Bronchus fibroblast of lung (primary cell): Measurements from ENCODE around the gene KERA. TPM values are rescaled to one million over a fixed set of nuclear protein-coding genes. Genes with fewer than 3 reads are reported as not detected.

Experiments
- total RNA-seq: library from RNA; depleted of rRNA; stranded (reverse); fragments of >200 nt; gene quantifications from 2 replicates; pipeline ENCODE4 v1.2.3, GENCODE V29; 2015

KERA gene
- not detected in 2 replicates for total RNA-seq

DNA sequence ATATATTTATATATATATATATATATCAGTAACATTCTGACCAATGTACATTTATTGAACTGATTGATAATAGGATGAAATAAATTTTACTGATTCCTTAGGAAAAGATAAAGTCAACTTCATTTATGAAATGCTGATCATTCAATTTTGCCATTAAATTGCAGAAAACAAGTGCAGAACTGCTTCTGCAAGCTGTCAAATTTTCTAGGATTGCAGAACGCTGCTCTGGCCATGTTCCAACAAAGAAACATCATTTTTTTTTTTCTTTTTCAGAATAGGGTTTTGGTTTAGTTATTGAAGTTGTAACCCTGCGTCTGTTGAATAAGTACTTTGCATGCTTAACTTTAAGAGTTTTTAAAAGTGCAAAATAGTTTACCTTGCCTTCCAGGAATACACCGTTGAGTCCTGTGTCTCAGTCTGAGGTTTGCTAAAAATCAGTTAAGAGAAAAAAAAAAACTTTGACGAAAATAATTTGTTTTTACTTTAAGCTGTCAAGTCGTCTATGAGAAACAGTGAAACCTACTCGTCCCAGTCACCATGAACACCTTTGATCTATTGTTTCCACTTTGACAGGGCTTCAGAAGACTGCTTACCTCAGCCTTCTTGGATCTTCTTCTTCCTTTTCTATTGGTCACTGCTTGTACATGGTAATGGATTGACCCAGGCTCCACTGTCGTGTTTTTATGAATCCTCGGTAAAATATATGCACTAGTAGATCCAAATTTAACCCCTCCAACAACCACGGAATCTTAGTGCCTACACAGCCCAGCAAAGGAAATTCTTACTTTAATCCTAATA lies at the start of gene KERA:
Gene KERA (minus strand): TSS at position 657 of the 798 bp plus-strand sequence. CDS start 1,743 bp downstream, outside the sequence.

GRCh38 chr12:91004872-91005271 lies 53.0 kb downstream of the KERA start, which contains the start of gene EPYC:
TSS of gene EPYC (minus strand) at chr12:91004972. CDS start at chr12:91002565, 2,407 bp downstream.

Other genes starting within 250 kb of the KERA start
- not detected in 2 replicates for gene CCER1, start 102.8 kb downstream of the KERA start, total RNA-seq
- gene EPYC, start 53.1 kb downstream of the KERA start, total RNA-seq: 0.67 TPM in 1 of 2 replicates, not detected in the other
- 100 and 103 TPM in 2 replicates for gene LUM, start 53.5 kb upstream of the KERA start, total RNA-seq
- gene DCN, start 124.8 kb upstream of the KERA start, total RNA-seq: 473 and 502 TPM in 2 replicates